SW480 (cell line): ENCODE results near the gene TBC1D26.
"Not testable (repeated sequence)": the region's sequence is repeated elsewhere in the genome, so short reads cannot be mapped to it uniquely, and the experiment has no call there.

Source experiments
- DNase-seq: peaks from one replicate; pipeline ENCODE4 v3.0.0-alpha.2; 2016; ENCODE audit warnings: low spot score

The TBC1D26 gene

GRCh38 chr17:15744074-15744676, 12.1 kb downstream of the TBC1D26 start:
- DNase-seq = no peak

DNA sequence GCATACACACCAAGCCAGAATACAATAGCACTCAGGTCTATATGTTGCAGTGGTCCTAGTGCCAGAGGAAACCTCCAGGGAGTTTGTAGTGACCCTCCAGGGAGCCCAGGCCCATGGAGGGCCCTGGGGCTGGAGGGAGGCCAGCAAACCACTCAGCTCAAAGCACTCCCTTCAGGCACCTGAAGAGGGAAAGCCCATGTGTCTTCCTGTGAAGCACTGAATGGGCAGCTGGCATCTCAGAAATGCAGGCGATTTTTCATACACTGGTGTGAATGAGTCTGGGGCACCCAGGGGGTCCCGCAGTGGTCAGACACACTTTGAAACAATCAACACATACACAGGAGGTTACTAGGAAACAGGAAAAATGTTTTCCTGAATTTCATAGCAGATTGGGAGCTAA, 12.8 kb downstream of the TBC1D26 start:
- DNase-seq = no peak

DNA sequence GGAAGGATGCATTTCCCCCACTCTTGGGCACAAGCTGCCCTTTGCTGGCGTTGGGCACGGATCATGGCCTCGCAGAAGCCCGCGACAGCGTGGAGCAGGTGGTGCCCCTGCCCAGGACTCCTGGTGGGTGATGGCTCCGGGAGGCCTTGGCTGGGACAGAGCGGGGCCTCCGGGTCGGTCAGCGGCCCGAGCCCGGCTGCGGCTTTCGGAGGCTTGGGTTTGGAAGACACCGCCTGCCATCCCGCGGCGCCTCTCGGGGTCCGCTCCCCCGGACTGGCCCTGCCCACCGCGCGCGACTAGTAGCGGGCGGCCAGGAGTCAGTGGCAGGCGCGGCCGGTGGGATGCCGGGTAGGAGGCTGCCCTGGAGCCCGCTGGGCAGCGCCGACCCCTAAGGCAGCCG, 17.3 kb downstream of the TBC1D26 start:
- not testable (repeated sequence) for DNase-seq

GRCh38 chr17:15768865-15769533, 36.9 kb downstream of the TBC1D26 start:
- not testable (repeated sequence) for DNase-seq

- not testable (repeated sequence) for DNase-seq
Observed at GRCh38 chr17:15770679-15771078, 38.6 kb downstream of the TBC1D26 start.

DNA sequence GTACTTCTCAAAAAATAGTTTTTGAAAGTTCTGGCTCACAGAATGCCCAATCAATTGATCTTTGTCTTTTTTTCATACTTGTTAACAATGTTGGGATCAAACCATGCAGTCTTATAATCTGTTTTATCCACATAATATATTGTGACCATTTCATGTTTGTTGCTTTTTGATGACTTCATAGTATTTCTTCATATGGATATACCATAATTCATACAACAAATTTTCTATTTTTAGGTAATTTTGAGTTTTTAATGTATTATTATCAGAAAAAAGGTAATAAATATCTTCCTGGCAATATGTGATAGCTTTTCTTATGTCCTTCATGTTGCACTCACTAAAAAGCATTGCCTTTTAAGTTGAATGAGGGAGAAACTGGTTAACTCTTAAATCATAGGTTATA, 44.8 kb downstream of the TBC1D26 start:
- no peak for DNase-seq

DNA sequence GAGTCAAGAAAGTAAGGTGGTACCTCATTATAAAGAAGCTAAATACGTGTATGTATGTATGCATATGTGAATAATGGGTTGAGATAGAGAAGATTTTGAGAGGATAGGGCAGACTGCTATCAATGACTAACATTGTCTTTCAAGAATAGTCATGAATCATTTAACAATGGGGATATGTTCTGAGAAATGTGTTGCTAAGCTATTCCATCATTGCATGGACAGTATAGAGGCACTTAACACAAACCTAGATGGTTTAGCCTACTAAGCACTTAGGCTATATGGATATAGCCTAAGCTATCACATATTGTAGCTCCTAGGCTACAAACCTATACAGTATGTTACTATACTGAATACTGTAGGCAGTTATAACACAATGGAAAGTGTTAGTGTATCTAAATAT, 45.2 kb downstream of the TBC1D26 start:
- no peak for DNase-seq

DNA sequence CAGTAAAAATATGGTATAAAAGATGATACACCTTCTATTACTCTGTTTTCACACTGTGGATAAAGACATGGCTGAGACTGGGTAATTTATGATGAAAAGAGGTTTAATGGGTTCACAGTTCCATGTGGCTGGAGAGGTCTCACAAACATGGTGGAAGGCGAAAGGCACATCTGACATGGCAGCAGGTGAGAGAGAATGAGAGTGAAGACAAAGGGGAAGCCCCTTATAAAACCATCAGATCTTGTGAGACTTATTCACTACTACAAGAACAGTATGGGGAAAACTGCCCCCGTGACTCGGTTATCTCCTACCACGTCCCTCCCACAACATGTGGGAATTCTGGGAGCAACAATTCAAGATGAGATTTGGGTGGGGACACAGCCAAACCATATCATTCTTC, 45.6 kb downstream of the TBC1D26 start:
- no peak for DNase-seq

DNA sequence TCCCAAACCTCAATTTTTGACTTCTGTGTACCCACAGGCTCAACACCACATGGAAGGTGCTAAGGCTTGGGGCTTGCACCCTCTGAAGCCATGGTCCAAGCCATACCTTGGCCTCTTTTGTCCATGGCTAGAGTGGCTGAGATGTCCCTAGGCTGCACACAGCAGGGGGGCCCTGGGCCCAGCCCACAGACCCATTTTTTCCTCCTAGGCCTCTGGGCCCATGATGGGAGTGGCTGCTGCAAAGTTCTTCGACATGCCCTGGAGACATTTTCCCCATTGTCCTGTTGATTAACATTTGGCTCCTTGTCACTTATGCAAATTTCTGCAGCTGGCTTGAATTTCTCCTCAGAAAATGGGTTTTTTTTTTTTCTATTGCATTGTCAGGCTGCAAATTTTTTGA, 47.0 kb downstream of the TBC1D26 start:
- DNase-seq = no peak

- DNase-seq = no peak
Observed at GRCh38 chr17:15780188-15780587, 48.1 kb downstream of the TBC1D26 start.

DNA sequence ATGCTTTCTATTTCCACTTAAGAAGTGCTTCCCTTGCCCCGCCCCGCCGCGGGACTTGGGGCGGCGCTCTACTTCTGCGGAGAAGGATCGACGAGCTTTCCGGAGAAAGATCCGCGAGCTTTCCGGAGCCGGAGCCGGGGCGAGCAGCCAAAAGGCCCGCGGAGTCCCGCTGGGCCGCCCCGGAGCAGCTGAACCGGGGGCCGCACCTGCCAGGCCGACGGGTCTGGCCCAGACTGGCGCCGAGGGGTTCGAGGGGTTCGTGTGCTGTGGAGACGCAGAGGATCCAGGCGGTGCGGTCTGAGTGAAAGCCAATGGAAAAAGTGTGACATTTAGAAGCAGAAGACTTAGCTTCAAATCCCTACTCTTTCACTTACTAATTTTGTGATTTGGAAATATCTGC, 50.8 kb downstream of the TBC1D26 start:
- DNase-seq = no peak

GRCh38 chr17:15783461-15783860, 51.4 kb downstream of the TBC1D26 start:
- DNase-seq = no peak

DNA sequence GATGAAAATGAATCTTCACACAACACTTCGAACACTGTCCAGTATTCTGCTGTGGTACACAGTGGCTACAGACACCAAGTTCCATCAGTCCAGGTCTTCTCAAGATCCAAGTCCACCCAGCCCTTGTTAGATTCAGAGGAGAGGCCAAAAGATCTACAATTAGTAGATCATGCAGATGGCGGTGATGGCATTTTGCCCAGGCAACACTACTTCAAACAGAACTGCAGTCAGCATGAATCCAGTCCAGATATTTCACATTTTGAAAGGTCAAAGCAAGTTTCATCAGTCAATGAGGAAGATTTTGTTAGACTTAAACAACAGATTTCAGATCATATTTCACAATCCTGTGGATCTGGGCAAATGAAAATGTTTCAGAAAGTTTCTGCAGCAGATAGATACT, 52.3 kb downstream of the TBC1D26 start:
- DNase-seq = not testable (repeated sequence)

DNA sequence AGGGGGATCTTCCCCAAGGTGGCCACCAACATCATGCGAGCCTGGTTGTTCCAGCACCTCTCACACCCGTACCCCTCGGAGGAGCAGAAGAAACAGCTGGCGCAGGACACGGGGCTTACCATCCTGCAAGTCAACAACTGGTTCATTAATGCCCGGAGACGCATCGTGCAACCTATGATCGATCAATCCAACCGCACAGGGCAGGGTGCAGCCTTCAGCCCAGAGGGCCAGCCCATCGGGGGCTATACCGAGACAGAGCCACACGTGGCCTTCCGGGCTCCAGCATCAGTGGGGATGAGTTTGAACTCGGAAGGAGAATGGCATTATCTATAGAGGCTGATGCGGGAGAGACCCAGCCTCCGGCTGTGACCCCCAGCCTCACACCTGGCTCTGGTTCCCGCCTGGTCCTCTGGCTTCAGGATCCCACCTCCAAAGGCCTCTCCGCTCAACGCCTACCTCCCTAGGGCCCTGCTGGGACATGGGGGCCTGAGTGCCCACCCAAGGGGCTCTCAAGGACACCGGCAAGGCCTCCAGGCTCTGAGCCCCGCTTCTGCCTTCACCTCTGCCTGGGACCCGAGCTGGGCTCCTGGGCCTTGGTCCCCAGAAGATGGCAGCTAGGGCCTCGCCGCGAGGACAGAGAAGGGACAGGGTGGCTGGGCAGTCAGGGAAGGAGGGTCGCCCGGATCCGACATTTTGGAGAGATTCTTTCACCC, 55.4 kb downstream of the TBC1D26 start:
- DNase-seq = not testable (repeated sequence)

- DNase-seq = not testable (repeated sequence)
Observed at GRCh38 chr17:15788365-15788764, 56.3 kb downstream of the TBC1D26 start.
